Activated CD4-positive, alpha-beta T cell treated with anti-CD3 and anti-CD28 coated beads for 36 hours (primary cell): Measurements from ENCODE around the gene TUBA4A. TPM values are rescaled to one million over a fixed set of nuclear protein-coding genes. Genes with fewer than 3 reads are reported as not detected.
"Not testable (repeated sequence)": the region's sequence is repeated elsewhere in the genome, so short reads cannot be mapped to it uniquely, and the experiment has no call there.

ENCODE experiments used
- ATAC-seq: fragments of 200-7000 bp; cut with Tn5 transposase; one replicate; pipeline ENCODE4 v1.10.0; 2021; ENCODE audit warnings: mild to moderate bottlenecking, moderate library complexity
- CTCF ChIA-PET: fragments of 350-600 bp; sonication (Branson Sonifier 250); formaldehyde crosslinking; loops from one replicate; lab custom pipeline; 2021; ENCODE audit warnings: antibody characterized with exemption; lab: Charles Lee
- POLR2A ChIA-PET: fragments of 350-600 bp; sonication (Branson Sonifier 250); formaldehyde crosslinking; loops from one replicate; lab custom pipeline; 2021; ENCODE audit warnings: antibody characterized with exemption, inconsistent platforms; lab: Charles Lee
- DNase-seq: peaks from one replicate; pipeline ENCODE4 v3.0.0-alpha.2; 2020
- H3K27ac Mint-ChIP-seq: one replicate; pipeline ENCODE4 v1.8.0; 2021; ENCODE audit warnings: mixed read lengths
- H3K27me3 Mint-ChIP-seq: one replicate; pipeline ENCODE4 v1.8.0; 2021; ENCODE audit warnings: mixed read lengths
- H3K36me3 Mint-ChIP-seq: one replicate; pipeline ENCODE4 v1.8.0; 2021; ENCODE audit warnings: low read depth, mixed read lengths
- H3K4me1 Mint-ChIP-seq: one replicate; pipeline ENCODE4 v1.8.0; 2021; ENCODE audit warnings: mixed read lengths
- H3K4me3 Mint-ChIP-seq: one replicate; pipeline ENCODE4 v1.8.0; 2021; ENCODE audit warnings: mild to moderate bottlenecking, moderate library complexity, mixed read lengths
- H3K9me3 Mint-ChIP-seq: one replicate; pipeline ENCODE4 v1.8.0; 2021; ENCODE audit warnings: low read depth, mixed read lengths
- intact Hi-C, 2 experiments: fragments of 100-400 bp; cut with DNase I in 1 of 2; cut with micrococcal nuclease in 1 of 2; formaldehyde crosslinking; loops; one replicate each; pipeline versions ENCODE4 v1.14.2 to v1.15.1; 2022 to 2024; cut with DNase I, micrococcal nuclease
- total RNA-seq, 2 experiments: library from RNA; stranded (reverse); gene quantifications; one replicate each; pipeline ENCODE4 v1.2.3, GENCODE V29; 2021

The TUBA4A gene
- total RNA-seq, 2 experiments from 2014 or later, result 210 to 369 TPM

GRCh38 chr2:219287116-219287440 is 33.4 kb upstream of the TUBA4A start:
- H3K36me3 Mint-ChIP-seq, result peaks cover 10% of the 10 kb centered on the region
- POLR2A ChIA-PET, intact Hi-C loops, H3K27me3 Mint-ChIP-seq, H3K4me3 Mint-ChIP-seq, DNase-seq, ATAC-seq, H3K27ac Mint-ChIP-seq, H3K4me1 Mint-ChIP-seq, H3K9me3 Mint-ChIP-seq: not testable (repeated sequence)
- CTCF ChIA-PET, result interaction anchor here (0.8 to 15.5 kb wide), 3 partner anchors 8 to 67 kb away, joined by 3 to 257 read pairs (median 3); partner anchors contain the start of gene DNAJB2

- no peak for ATAC-seq
- peak overlapping the region; percentile 70 for H3K27ac Mint-ChIP-seq
Measured at GRCh38 chr2:219286436-219287115, 32.9 kb upstream of the TUBA4A start.

GRCh38 chr2:219285894-219286425 is 32.2 kb upstream of the TUBA4A start:
- peaks cover 6% of the 10 kb centered on the region for H3K4me1 Mint-ChIP-seq
- no peak for ATAC-seq
- no peaks in the 10 kb centered on the region for H3K27me3 Mint-ChIP-seq
- no peaks in the 10 kb centered on the region for H3K9me3 Mint-ChIP-seq
- H3K36me3 Mint-ChIP-seq, result peaks cover 10% of the 10 kb centered on the region
- intact Hi-C loops, result no loop called here
- H3K4me3 Mint-ChIP-seq, result no peak overlapping the region
- H3K27ac Mint-ChIP-seq, result peak overlapping the region; percentile 70
- no peak for DNase-seq
- ChIA-PET POLR2A (no interaction called here), CTCF (interaction anchor here (0.6 to 15.5 kb wide), 3 partner anchors 10 to 224 kb away, joined by 3 to 257 read pairs (median 4); no protein-coding TSS in a partner anchor)

More at GRCh38 chr2:219286436-219287115, 32.9 kb upstream of the TUBA4A start:
- ChIA-PET CTCF (interaction anchor here (0.6 to 15.5 kb wide), 5 partner anchors 8 to 223 kb away, joined by 3 to 257 read pairs (median 3); partner anchors contain the start of gene DNAJB2), POLR2A (no interaction called here)
- Mint-ChIP-seq H3K9me3 (no peaks in the 10 kb centered on the region), H3K4me1 (peaks cover 2% of the 10 kb centered on the region), H3K4me3 (no peak overlapping the region), H3K27me3 (no peaks in the 10 kb centered on the region), H3K36me3 (peaks cover 10% of the 10 kb centered on the region)
- intact Hi-C loops, result no loop called here
- no peak for DNase-seq

GRCh38 chr2:219285373-219285735 is 31.6 kb upstream of the TUBA4A start:
- intact Hi-C loops, result no loop called here
- Mint-ChIP-seq H3K9me3 (no peaks in the 10 kb centered on the region), H3K36me3 (peaks cover 14% of the 10 kb centered on the region), H3K27ac (no peak overlapping the region), H3K4me3 (no peak overlapping the region), H3K4me1 (peaks cover 12% of the 10 kb centered on the region), H3K27me3 (no peaks in the 10 kb centered on the region)
- ChIA-PET CTCF (interaction anchor here (15.5 kb wide), 1 partner anchor 10 kb away, joined by 257 read pairs; no protein-coding TSS in a partner anchor), POLR2A (no interaction called here)
- DNase-seq (no peak), ATAC-seq (no peak)

GRCh38 chr2:219284501-219285372 is 31.0 kb upstream of the TUBA4A start:
- ChIA-PET POLR2A (no interaction called here), CTCF (interaction anchor here (15.5 kb wide), 1 partner anchor 11 kb away, joined by 257 read pairs; no protein-coding TSS in a partner anchor)
- no peak for ATAC-seq
- no peak overlapping the region for H3K27ac Mint-ChIP-seq
- H3K27me3 Mint-ChIP-seq, result no peaks in the 10 kb centered on the region
- H3K9me3 Mint-ChIP-seq, result no peaks in the 10 kb centered on the region
- peaks cover 18% of the 10 kb centered on the region for H3K4me1 Mint-ChIP-seq
- H3K36me3 Mint-ChIP-seq, result peaks cover 17% of the 10 kb centered on the region
- H3K4me3 Mint-ChIP-seq, result no peak overlapping the region
- intact Hi-C loops, result no loop called here
- DNase-seq, result no peak

GRCh38 chr2:219282943-219283581 is 29.3 kb upstream of the TUBA4A start:
- DNase-seq, result no peak
- H3K4me3 Mint-ChIP-seq, result no peak overlapping the region

GRCh38 chr2:219282375-219282774 is 28.7 kb upstream of the TUBA4A start:
- POLR2A ChIA-PET, result interaction anchor here (0.6 kb wide), 1 partner anchor 37 kb away, joined by 5 read pairs; the partner anchor contains the start of genes GLB1L and STK16
- H3K27ac Mint-ChIP-seq, result no peak overlapping the region

More at GRCh38 chr2:219282943-219283581, 29.3 kb upstream of the TUBA4A start:
- ChIA-PET POLR2A (interaction anchor here (0.6 kb wide), 1 partner anchor 38 kb away, joined by 5 read pairs; the partner anchor contains the start of genes GLB1L and STK16), CTCF (interaction anchor here (0.6 to 15.5 kb wide), 2 partner anchors 12 to 261 kb away, joined by 3 to 257 read pairs; partner anchors contain the start of genes CHPF and TMEM198)
- ATAC-seq, result no peak
- Mint-ChIP-seq H3K36me3 (peaks cover 17% of the 10 kb centered on the region), H3K9me3 (no peaks in the 10 kb centered on the region), H3K4me1 (peaks cover 29% of the 10 kb centered on the region), H3K27ac (peak overlapping the region; percentile 76), H3K27me3 (no peaks in the 10 kb centered on the region)
- intact Hi-C loops, result no loop called here

GRCh38 chr2:219281588-219281987 is 27.9 kb upstream of the TUBA4A start:
- Mint-ChIP-seq H3K4me1 (peaks cover 39% of the 10 kb centered on the region), H3K27me3 (no peaks in the 10 kb centered on the region), H3K36me3 (peaks cover 17% of the 10 kb centered on the region), H3K4me3 (no peak overlapping the region), H3K27ac (peak overlapping the region; percentile 37), H3K9me3 (no peaks in the 10 kb centered on the region)
- ChIA-PET POLR2A (no interaction called here), CTCF (interaction anchor here (0.5 to 15.5 kb wide), 3 partner anchors 14 to 76 kb away, joined by 3 to 257 read pairs (median 7); no protein-coding TSS in a partner anchor)
- intact Hi-C loops, result no loop called here
- ATAC-seq (no peak), DNase-seq (no peak)

More at GRCh38 chr2:219282375-219282774, 28.7 kb upstream of the TUBA4A start:
- Mint-ChIP-seq H3K4me1 (peaks cover 36% of the 10 kb centered on the region), H3K9me3 (no peaks in the 10 kb centered on the region), H3K4me3 (no peak overlapping the region), H3K27me3 (no peaks in the 10 kb centered on the region), H3K36me3 (peaks cover 17% of the 10 kb centered on the region)
- intact Hi-C loops, result no loop called here
- CTCF ChIA-PET, result interaction anchor here (15.5 kb wide), 1 partner anchor 13 kb away, joined by 257 read pairs; no protein-coding TSS in a partner anchor
- DNase-seq (no peak), ATAC-seq (no peak)

GRCh38 chr2:219280651-219281050 is 26.9 kb upstream of the TUBA4A start:
- Mint-ChIP-seq H3K9me3 (no peaks in the 10 kb centered on the region), H3K4me3 (peak overlapping the region; percentile 96), H3K4me1 (peaks cover 37% of the 10 kb centered on the region), H3K27ac (peak overlapping the region; percentile 95), H3K36me3 (peaks cover 12% of the 10 kb centered on the region), H3K27me3 (no peaks in the 10 kb centered on the region)
- no peak for DNase-seq
- CTCF ChIA-PET, result interaction anchor here (0.9 to 15.5 kb wide), 3 partner anchors 15 to 121 kb away, joined by 3 to 257 read pairs (median 7); no protein-coding TSS in a partner anchor
- intact Hi-C loops, result no loop called here
- POLR2A ChIA-PET, result interaction anchor here (0.8 kb wide), 1 partner anchor 31 kb away, joined by 3 read pairs; no protein-coding TSS in a partner anchor
- ATAC-seq, result no peak

- Mint-ChIP-seq H3K9me3 (no peaks in the 10 kb centered on the region), H3K27ac (peak overlapping the region; percentile 95), H3K36me3 (peaks cover 10% of the 10 kb centered on the region), H3K4me1 (peaks cover 37% of the 10 kb centered on the region), H3K27me3 (no peaks in the 10 kb centered on the region), H3K4me3 (peak overlapping the region; percentile 96)
- intact Hi-C loops, result loop anchor here (1.0 to 5.0 kb wide), 19 partner anchors 14 to 993 kb away; partner anchors contain the start of genes ABCB6 (in 2 of the 2), ANKZF1 (in 2 of the 2), ATG9A (in 2 of the 2) and TUBA4A (in 2 of the 2)
- ChIA-PET CTCF (interaction anchor here (0.9 to 15.5 kb wide), 5 partner anchors 15 to 120 kb away, joined by 3 to 257 read pairs (median 27); partner anchors contain the start of genes TUBA4A and TUBA4B), POLR2A (interaction anchor here (1.6 to 2.6 kb wide), 3 partner anchors 26 to 50 kb away, joined by 8 to 33 read pairs (median 8); partner anchors contain the start of genes ANKZF1, ATG9A, TUBA4A and TUBA4B)
- DNase-seq (no peak), ATAC-seq (no peak)
Measured at GRCh38 chr2:219279916-219280516, 26.3 kb upstream of the TUBA4A start.
